OCI-LY3 (cell line): Measurements from ENCODE around the gene MESP1.
A peak's percentile ranks its signal among the peaks of the same experiment; 100 is the strongest.

ENCODE experiments used
- H2AFZ ChIP-seq: fragments of 200-600, 300-600 bp; shearing (Covaris generic); 2 replicates; pipeline ENCODE4 v1.6.0; 2014; ENCODE audit warnings: antibody characterized with exemption, low read depth, low read length
- H3K27ac ChIP-seq: fragments of 200-600, 300-600 bp; sonication (generic); 2 replicates; pipeline ENCODE4 v1.5.1; 2014; ENCODE audit warnings: mild to moderate bottlenecking, low read length, moderate library complexity, mixed read lengths
- H3K27me3 ChIP-seq: fragments of 200-600, 300-600 bp; sonication (generic); 2 replicates; pipeline ENCODE4 v1.6.1; 2014; ENCODE audit warnings: low read depth, low read length, mixed read lengths
- H3K36me3 ChIP-seq: fragments of 200-600, 300-600 bp; sonication (generic); replicated peaks from 2 replicates; pipeline ENCODE3; 2014; ENCODE audit warnings: low read depth, low read length, mixed read lengths
- H3K4me1 ChIP-seq: fragments of 300-600, 200-600 bp; sonication (generic); 2 replicates; pipeline ENCODE4 v1.6.1; 2014; ENCODE audit warnings: low read length, mixed read lengths
- H3K4me2 ChIP-seq: fragments of 200-600, 300-600 bp; sonication (generic); 2 replicates; pipeline ENCODE4 v1.6.1; 2014; ENCODE audit warnings: low read length, mixed read lengths
- H3K4me3 ChIP-seq: fragments of 300-600, 200-600 bp; sonication (generic); 2 replicates; pipeline ENCODE4 v1.5.1; 2014; ENCODE audit warnings: antibody characterized with exemption, mild to moderate bottlenecking, low read length, moderate library complexity
- H3K79me2 ChIP-seq: fragments of 300-600, 200-600 bp; shearing (Covaris generic); 2 replicates; pipeline ENCODE4 v1.6.1; 2014; ENCODE audit warnings: mild to moderate bottlenecking, low read length, mixed read lengths
- H3K9ac ChIP-seq: fragments of 300-600, 200-600 bp; shearing (Covaris generic); 2 replicates; pipeline ENCODE4 v1.6.0; 2014; ENCODE audit warnings: mild to moderate bottlenecking, low read length, moderate library complexity
- H3K9me3 ChIP-seq: fragments of 200-600, 300-600 bp; shearing (Covaris generic); 2 replicates; pipeline ENCODE4 v1.6.1; 2014; ENCODE audit warnings: low read length, mixed read lengths; ENCODE audit not compliant: insufficient read depth
- H4K20me1 ChIP-seq: fragments of 200-600, 300-600 bp; sonication (generic); 2 replicates; pipeline ENCODE4 v1.6.1; 2016; ENCODE audit warnings: low read length, mixed read lengths; ENCODE audit not compliant: insufficient read depth
- CTCF ChIP-seq: fragments of 200-600, 300-600 bp; sonication (generic); IDR thresholded peaks from 2 replicates; pipeline ENCODE4 v1.5.1; 2014; ENCODE audit warnings: antibody characterized with exemption, low read length, low read depth
- EZH2phosphoT487 ChIP-seq: fragments of 200-600 bp; shearing (Covaris generic); IDR thresholded peaks from 2 replicates; pipeline ENCODE4 v1.6.1; 2018; ENCODE audit warnings: antibody characterized with exemption, mixed run types, low read depth

The MESP1 gene

GRCh38 chr15:89743594-89743993 is 7.5 kb downstream of the MESP1 start:
- Histone ChIP-seq H3K9me3 (no peaks in the 10 kb centered on the region), H3K36me3 (no peaks in the 10 kb centered on the region), H3K4me2 (no peak overlapping the region), H3K9ac (no peak overlapping the region), H3K27me3 (no peaks in the 10 kb centered on the region), H3K4me3 (no peak overlapping the region), H3K27ac (no peak overlapping the region), H3K4me1 (peaks cover 3% of the 10 kb centered on the region; the same call in 1 of the 2 replicates), H2AFZ (no peak overlapping the region), H4K20me1 (no peaks in the 10 kb centered on the region), H3K79me2 (no peaks in the 10 kb centered on the region)
- TF ChIP-seq EZH2phosphoT487, result no peak
- no peak for TF ChIP-seq CTCF

- H3K27ac ChIP-seq, result no peak overlapping the region
- no peaks in the 10 kb centered on the region for H3K9me3 ChIP-seq
- H3K4me3 ChIP-seq, result no peak overlapping the region
- no peak overlapping the region for H2AFZ ChIP-seq
- H3K9ac ChIP-seq, result no peak overlapping the region
- peaks cover 3% of the 10 kb centered on the region; the same call in 1 of the 2 replicates for H3K4me1 ChIP-seq
- H3K36me3 ChIP-seq, result no peaks in the 10 kb centered on the region
- H3K79me2 ChIP-seq, result no peaks in the 10 kb centered on the region
- H4K20me1 ChIP-seq, result no peaks in the 10 kb centered on the region
- TF ChIP-seq CTCF, result no peak
- TF ChIP-seq EZH2phosphoT487, result no peak
- H3K4me2 ChIP-seq, result no peak overlapping the region
- no peaks in the 10 kb centered on the region for H3K27me3 ChIP-seq
Observed at GRCh38 chr15:89743011-89743410, 8.0 kb downstream of the MESP1 start.

- no peak overlapping the region for H3K27ac ChIP-seq
- peak overlapping the region; percentile 74 for H3K4me3 ChIP-seq
- peak overlapping the region; percentile 40; the same call in 1 of the 2 replicates for H3K9ac ChIP-seq
- H3K79me2 ChIP-seq, result no peaks in the 10 kb centered on the region
- no peaks in the 10 kb centered on the region for H3K27me3 ChIP-seq
- no peaks in the 10 kb centered on the region for H3K36me3 ChIP-seq
- peak overlapping the region; percentile 91 for H3K4me2 ChIP-seq
- H3K4me1 ChIP-seq, result peaks cover 3% of the 10 kb centered on the region; the same call in 1 of the 2 replicates
- H2AFZ ChIP-seq, result peak overlapping the region; percentile 99
- H3K9me3 ChIP-seq, result no peaks in the 10 kb centered on the region
- H4K20me1 ChIP-seq, result no peaks in the 10 kb centered on the region
- peak; percentile 89 for TF ChIP-seq CTCF
- no peak for TF ChIP-seq EZH2phosphoT487
Observed at GRCh38 chr15:89740137-89740536, 10.9 kb downstream of the MESP1 start.

- TF ChIP-seq CTCF, result no peak
- no peak for TF ChIP-seq EZH2phosphoT487
- Histone ChIP-seq H3K4me2 (no peak overlapping the region), H4K20me1 (no peaks in the 10 kb centered on the region), H3K36me3 (no peaks in the 10 kb centered on the region), H3K4me3 (no peak overlapping the region), H3K9ac (no peak overlapping the region), H3K27me3 (peaks cover 18% of the 10 kb centered on the region; the same call in 1 of the 2 replicates), H2AFZ (no peak overlapping the region; the same call in 1 of the 2 replicates), H3K9me3 (no peaks in the 10 kb centered on the region), H3K27ac (no peak overlapping the region), H3K4me1 (peaks cover 3% of the 10 kb centered on the region; the same call in 1 of the 2 replicates), H3K79me2 (no peaks in the 10 kb centered on the region)
Observed at GRCh38 chr15:89735773-89736172, 15.3 kb downstream of the MESP1 start.
